Measurements from ENCODE around the gene HDAC3.

The HDAC3 gene

DNA sequence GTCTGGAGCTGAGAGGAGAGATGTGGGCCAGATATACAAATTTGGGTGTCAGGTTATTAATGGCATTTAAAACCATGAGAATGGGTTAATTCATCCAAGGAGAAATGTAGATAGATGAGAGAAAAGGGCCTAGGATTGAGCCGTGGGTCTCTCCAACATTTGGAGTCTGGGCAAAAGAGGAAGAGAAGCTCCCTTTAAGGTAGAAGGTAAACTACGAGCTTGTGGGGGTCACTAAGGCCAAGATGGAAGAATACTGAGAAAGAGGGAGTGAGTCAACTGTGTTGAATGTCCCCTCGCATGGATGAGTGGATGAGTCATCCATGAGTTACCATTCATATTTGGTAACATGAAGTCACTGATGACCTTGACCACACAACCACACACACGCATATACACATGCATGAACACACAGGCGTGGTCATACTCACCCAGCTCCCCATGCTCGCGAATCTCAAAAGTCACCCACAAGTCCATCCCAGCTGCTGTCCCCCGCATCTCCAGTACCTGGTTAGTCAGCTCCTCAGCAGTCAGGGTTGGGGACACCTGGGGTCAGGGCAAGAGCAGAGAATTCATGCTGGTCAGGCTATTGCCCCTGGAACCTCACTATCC is 21.4 kb upstream of the HDAC3 start:
- peak; percentile 99 for DNase-seq (ENCODE audit: low read depth)

GRCh38 chr5:141657404-141657803 is 20.8 kb upstream of the HDAC3 start:
- DNase-seq (ENCODE audit: low read depth): no peak

DNA sequence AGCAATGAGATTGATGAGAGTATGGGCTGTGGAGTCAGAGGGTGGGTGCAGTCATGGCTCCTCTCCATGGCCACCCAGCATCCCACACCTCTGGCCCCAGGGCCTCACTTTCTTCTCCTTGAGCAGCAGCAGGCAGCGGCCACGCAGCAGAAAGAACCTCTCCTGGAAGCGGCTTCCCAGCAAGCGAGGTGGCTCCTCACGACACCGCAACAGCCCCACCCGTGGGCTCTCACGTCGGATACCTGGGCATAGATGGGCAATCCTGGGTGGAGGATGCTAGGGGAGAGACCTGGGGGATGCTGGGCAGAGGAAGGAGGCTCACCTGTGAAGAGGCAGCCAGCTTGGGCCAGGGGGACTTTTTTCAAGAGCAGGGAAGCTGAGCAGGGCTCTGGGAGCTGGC is 19.7 kb upstream of the HDAC3 start:
- DNase-seq (ENCODE audit: low read depth): no peak

- no peak for DNase-seq (ENCODE audit: low read depth)
These were observed 18.4 kb upstream of the HDAC3 start for GRCh38 chr5:141655020-141655419.

GRCh38 chr5:141654298-141654697 is 17.6 kb upstream of the HDAC3 start:
- peak; percentile 90 for DNase-seq (ENCODE audit: low read depth)

- DNase-seq (ENCODE audit: low read depth): no peak
These were observed 15.1 kb upstream of the HDAC3 start for GRCh38 chr5:141651728-141652105.

- peak; percentile 83 for DNase-seq (ENCODE audit: low read depth)
These were observed 14.4 kb upstream of the HDAC3 start, which contains the start of gene FCHSD1 for GRCh38 chr5:141650851-141651727. FCHSD1 (minus strand) TSS chr5:141651418; CDS start chr5:141651368, 50 bp downstream.

DNA sequence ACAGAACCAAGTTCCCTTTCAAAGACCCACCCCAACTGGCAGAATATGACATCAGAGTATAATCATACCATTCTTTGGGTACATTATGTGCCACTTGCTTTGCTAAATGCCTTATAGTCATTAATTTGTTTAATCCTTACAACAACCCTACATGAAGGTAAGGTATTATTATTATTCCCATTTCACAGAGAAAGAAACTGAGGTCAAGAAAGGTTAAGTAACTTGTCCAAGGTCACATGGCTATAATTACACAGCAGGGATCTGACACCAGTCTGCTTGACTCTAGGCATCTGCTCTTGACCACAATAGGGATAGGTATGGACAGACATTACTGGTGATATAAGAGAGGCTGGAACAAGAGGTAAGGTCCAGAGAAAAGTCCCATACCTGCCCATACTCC is 13.3 kb upstream of the HDAC3 start:
- DNase-seq (ENCODE audit: low read depth): no peak

DNA sequence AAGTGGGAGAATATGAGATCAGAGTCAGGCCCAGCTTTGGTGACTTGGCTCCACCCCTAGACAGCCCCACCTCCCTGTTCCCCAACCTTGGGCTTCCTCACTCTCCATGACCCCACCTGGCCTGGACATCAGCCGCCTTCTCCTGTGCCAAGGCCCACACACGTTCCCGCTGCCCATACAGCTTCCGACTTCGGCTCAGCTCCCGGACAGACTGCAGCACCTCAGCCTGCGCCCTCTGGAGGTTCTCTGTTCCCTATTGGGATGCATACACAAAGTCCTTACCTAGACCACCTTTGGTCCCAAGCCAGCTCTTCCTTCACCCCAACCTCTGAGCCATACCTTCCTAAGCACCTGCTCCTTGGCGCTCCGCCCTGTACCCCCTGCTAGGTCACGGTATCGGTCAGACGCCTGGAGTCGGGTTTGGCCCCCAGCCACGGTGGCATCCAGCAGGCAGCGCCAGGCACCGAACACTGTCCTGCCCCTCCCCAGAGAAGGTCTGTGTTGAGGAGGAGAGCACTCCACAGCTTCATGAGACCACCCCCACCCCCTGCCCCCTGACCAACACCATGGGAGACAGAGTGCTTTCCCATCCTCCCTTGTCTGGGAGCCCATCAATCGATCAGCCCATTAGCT is 12.5 kb upstream of the HDAC3 start:
- no peak for DNase-seq (ENCODE audit: low read depth)

DNA sequence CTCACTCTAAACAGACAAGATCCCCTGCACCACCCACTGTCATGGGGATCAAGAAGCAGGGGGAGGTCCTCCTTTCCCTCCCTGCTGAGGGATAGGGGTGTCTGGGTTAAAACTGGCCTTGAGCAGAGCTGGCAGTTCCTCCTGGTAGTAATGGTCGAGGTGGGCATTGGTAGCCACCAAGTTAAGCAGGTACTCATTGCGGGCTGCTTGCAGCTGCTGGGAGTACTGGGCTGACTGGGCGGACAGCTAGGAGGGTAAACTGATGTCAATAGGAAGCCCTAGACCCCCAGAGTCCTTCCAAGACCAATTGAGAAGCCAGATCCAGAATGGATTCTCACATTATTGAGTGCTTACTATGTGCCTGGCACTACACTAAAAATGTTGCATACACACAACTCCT is 11.2 kb upstream of the HDAC3 start:
- DNase-seq (ENCODE audit: low read depth): no peak

DNA sequence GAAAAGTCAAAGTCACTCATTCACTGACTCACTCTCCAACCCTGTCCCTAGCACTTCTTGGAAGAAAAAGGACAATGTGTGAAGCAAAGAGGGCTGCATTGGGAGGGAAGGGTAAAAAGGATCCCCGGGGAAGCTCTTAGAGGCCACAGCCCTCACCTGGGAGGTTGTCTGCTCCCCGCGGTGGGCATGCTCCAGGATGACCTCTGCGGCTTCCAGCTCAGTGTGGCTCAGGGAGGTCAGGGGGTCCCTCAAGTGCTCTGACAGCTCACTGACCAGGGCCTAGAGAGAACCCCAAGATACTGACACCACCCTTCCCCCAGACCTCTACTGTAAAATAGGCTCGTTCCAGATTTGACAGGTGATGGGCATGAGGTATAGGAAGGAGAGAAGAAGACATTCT is 10.6 kb upstream of the HDAC3 start:
- no peak for DNase-seq (ENCODE audit: low read depth)

GRCh38 chr5:141646026-141646425 is 9.4 kb upstream of the HDAC3 start:
- DNase-seq (ENCODE audit: low read depth): no peak

DNA sequence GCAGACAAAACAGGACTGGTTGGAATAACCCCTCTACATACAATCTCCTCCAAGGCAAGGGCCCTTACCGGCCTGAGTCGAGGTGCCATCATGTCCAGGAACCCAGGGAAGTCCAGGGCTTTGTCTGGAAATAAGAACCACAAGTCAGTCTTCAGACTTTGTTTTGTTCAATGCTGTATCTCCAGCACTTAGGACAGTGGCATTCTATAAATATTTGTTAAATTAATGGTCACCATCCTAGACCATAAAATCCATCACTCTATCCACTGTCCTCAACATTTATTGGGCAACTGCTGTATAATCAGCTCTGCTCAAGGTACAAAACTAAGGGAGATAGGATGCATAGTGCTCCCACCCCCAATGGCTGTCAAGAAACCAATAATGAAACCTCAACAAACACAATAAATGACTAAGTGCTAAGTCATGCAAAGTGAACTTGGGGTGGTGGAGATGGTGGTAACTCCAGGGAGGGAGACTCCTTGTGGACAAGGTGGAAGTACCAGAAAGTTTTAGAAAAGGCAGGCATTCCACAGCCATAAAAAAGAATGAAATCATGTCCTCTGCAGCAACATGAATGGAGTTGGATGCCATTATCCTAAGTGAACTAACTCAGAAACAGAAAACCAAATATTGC is 5.1 kb upstream of the HDAC3 start:
- DNase-seq (ENCODE audit: low read depth): peak; percentile 84

DNA sequence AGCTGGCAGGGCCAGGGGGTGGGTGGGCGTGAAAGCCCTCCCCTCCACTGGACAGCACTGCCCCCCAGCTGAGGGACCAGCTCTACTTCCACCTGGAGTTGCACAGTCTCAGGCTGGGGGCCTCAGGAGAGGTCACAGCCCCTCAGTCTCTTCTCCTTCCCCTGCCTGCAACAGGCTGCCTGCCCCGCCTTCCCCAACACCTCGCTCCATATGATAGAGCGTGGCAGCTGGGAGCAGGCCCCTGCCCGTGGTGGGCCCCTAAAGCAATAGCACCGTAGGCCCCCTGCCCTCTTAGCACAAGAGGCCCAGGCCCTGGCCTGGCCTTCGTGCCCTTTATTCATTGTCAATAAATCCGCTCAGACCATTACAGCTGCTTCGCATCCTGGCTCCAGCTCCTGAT is 4.0 kb upstream of the HDAC3 start:
- no peak for DNase-seq (ENCODE audit: low read depth)

DNA sequence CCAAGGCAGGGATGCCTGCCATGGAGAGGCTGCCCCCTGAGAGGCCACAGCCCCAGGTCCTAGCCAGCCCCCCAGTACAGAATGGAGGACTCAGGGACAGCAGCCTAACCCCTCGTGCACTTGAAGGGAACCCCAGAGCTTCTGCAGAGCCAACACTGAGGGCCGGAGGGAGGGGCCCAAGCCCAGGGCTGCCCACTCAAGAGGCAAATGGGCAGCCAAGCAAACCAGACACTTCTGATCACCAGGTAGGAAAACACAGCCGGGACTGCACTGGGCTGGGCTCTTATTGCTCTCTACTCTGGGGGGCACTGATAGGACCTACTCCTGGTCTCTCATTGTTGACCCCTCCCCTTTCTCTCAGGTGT is 3.4 kb upstream of the HDAC3 start:
- no peak for DNase-seq (ENCODE audit: low read depth)

DNA sequence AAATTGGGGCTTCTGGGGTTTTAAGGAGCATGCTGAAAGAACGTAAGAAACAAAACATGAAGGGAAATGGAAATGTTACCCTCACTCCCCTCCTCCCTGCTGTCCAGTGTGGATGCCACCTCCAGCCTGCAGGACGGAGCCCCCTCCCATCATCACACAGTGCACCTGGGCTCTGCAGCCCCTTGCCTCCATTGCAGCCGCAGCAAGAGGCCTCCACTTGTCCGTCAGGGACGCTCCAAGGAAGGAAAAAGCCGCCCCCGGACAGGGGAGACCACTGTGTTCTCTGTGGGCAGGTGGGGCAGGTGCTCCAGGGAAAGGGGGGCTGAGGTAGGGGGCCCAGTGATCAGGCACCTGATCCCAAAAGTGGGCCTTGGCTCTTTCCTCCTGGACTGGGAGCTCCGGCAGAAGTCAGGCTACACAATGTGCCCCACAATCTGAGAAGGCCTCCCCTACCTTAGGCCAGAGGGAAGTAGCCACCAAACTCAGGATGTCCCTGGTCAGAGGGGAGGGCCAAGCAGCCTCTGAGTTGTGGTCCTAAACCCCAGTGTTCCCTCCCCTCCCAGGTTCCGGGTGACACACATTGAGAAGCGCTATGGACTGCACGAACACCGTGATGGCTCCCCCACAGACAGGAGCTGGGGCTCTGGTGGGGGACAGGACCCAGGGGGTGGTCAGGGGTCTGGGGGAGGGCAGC is 2.9 kb upstream of the HDAC3 start:
- DNase-seq (ENCODE audit: low read depth): no peak

GRCh38 chr5:141638771-141639170 is 2.1 kb upstream of the HDAC3 start:
- no peak for DNase-seq (ENCODE audit: low read depth)

GRCh38 chr5:141637767-141638419 is 1.2 kb upstream of the HDAC3 start:
- DNase-seq (ENCODE audit: low read depth): peak; percentile 67

GRCh38 chr5:141637123-141637766 is 596 bp upstream of the HDAC3 start:
- DNase-seq (ENCODE audit: low read depth): peak; percentile 37

GRCh38 chr5:141636106-141636412 is 590 bp downstream of the HDAC3 start:
- DNase-seq (ENCODE audit: low read depth): no peak

- DNase-seq (ENCODE audit: low read depth): no peak
These were observed 1.0 kb downstream of the HDAC3 start for GRCh38 chr5:141635646-141636045.
